B cell (primary cell): ENCODE results near the gene APBB3. TPM values are rescaled to one million over a fixed set of nuclear protein-coding genes. Genes with fewer than 3 reads are reported as not detected.
A peak's percentile ranks its signal among the peaks of the same experiment; 100 is the strongest.

Source experiments
- ATAC-seq: fragments of 200-7000 bp; cut with Tn5 transposase; one replicate; pipeline ENCODE4 v1.10.0; 2021; ENCODE audit warnings: low read depth, mild to moderate bottlenecking, moderate number of reproducible peaks, moderate library complexity
- CTCF ChIA-PET: fragments of 350-600 bp; sonication (Branson Sonifier 250); formaldehyde crosslinking; loops from one replicate; lab custom pipeline; 2021; ENCODE audit warnings: antibody characterized with exemption, inconsistent platforms; lab: Charles Lee
- POLR2A ChIA-PET: fragments of 350-600 bp; sonication (Branson Sonifier 250); formaldehyde crosslinking; loops from one replicate; lab custom pipeline; 2021; ENCODE audit warnings: antibody characterized with exemption; lab: Charles Lee
- DNase-seq: peaks from one replicate; pipeline ENCODE4 v3.0.0; 2013
- H2AFZ ChIP-seq: 2 replicates; pipeline ENCODE4 v1.6.1; 2012; ENCODE audit warnings: mild to moderate bottlenecking, low read depth, low read length; ENCODE audit not compliant: insufficient read depth, poor library complexity, severe bottlenecking
- H3K27ac ChIP-seq, 2 donors: 1 replicate in 1 of 2; 2 replicates in 1 of 2; pipeline ENCODE4 v1.5.1; 2012 to 2013; ENCODE audit warnings: low read length in 2 of 2, mild to moderate bottlenecking in 2 of 2, moderate library complexity in 1 of 2
- H3K27me3 ChIP-seq, 4 experiments: fragments of 200-600 bp in 1 of 4; sonication (generic) in 1 of 4; replicated peaks in 1 of 4; 1 replicate in 2 of 4; 2 replicates in 2 of 4; pipeline versions ENCODE4 v1.6.1 to v1.7.0; 2013 to 2016; ENCODE audit warnings: low read length in 3 of 4, mild to moderate bottlenecking in 2 of 4, mixed read lengths in 1 of 4, moderate library complexity in 1 of 4; ENCODE audit not compliant: insufficient read depth in 4 of 4, control insufficient read depth in 3 of 4; ENCODE audit errors: control extremely low read depth in 1 of 4
- H3K36me3 ChIP-seq, 2 experiments: replicated peaks in 1 of 2; 1 replicate in 1 of 2; 2 replicates in 1 of 2; pipeline versions ENCODE4 v1.6.1 to v1.7.1; 2013; ENCODE audit warnings: low read length in 1 of 2; ENCODE audit not compliant: insufficient read depth in 2 of 2, control insufficient read depth in 1 of 2; ENCODE audit errors: control extremely low read depth in 1 of 2, extremely low read depth in 1 of 2
- H3K4me1 ChIP-seq, 2 donors: fragments of 200-600 bp in 1 of 2; sonication (generic) in 1 of 2; 1 replicate in 1 of 2; 2 replicates in 1 of 2; pipeline versions ENCODE4 v1.5.1 to v1.6.1; 2013 to 2017; ENCODE audit warnings: low read length in 2 of 2; ENCODE audit not compliant: control insufficient read depth in 2 of 2, insufficient read depth in 2 of 2
- H3K4me2 ChIP-seq: replicated peaks from 2 replicates; pipeline ENCODE3; 2012; ENCODE audit warnings: mild to moderate bottlenecking, low read depth, low read length; ENCODE audit not compliant: poor library complexity, severe bottlenecking
- H3K4me3 ChIP-seq, 5 experiments: fragments of 200-600 bp in 1 of 5; sonication (generic) in 1 of 5; 1 replicate in 3 of 5; 2 replicates in 2 of 5; pipeline versions ENCODE4 v1.5.1 to v1.7.0; 2011 to 2016; ENCODE audit warnings: low read length in 4 of 5, mild to moderate bottlenecking in 4 of 5, low read depth in 2 of 5, control low read depth in 1 of 5, moderate library complexity in 1 of 5; ENCODE audit not compliant: insufficient read depth in 1 of 5; ENCODE audit errors: control extremely low read depth in 1 of 5, extremely low read depth in 1 of 5
- H3K79me2 ChIP-seq: fragments of 200-600 bp; sonication (generic); one replicate; pipeline ENCODE4 v1.6.0; 2016; ENCODE audit warnings: low read length; ENCODE audit not compliant: control insufficient read depth, insufficient read depth
- H3K9ac ChIP-seq: fragments of 200-600 bp; sonication (generic); 2 replicates; pipeline ENCODE4 v1.6.1; 2017; ENCODE audit warnings: mild to moderate bottlenecking, low read length, moderate library complexity
- H3K9me3 ChIP-seq, 3 donors: one replicate each; pipeline versions ENCODE4 v1.6.1 to v1.7.1; 2013; ENCODE audit warnings: low read length in 2 of 3; ENCODE audit not compliant: control insufficient read depth in 2 of 3, insufficient read depth in 1 of 3; ENCODE audit errors: control extremely low read depth in 1 of 3
- H4K20me1 ChIP-seq: 2 replicates; pipeline ENCODE4 v1.6.0; 2012; ENCODE audit warnings: mild to moderate bottlenecking, low read length; ENCODE audit not compliant: insufficient read depth, control insufficient read depth, poor library complexity, severe bottlenecking
- H3K27ac Mint-ChIP-seq: one replicate; pipeline ENCODE4 v1.8.0; 2021; ENCODE audit warnings: mixed read lengths
- H3K27me3 Mint-ChIP-seq: one replicate; pipeline ENCODE4 v1.8.0; 2021; ENCODE audit warnings: mixed read lengths
- H3K4me1 Mint-ChIP-seq: one replicate; pipeline ENCODE4 v1.8.0; 2021; ENCODE audit warnings: mixed read lengths
- H3K4me3 Mint-ChIP-seq: one replicate; pipeline ENCODE4 v1.8.0; 2021; ENCODE audit warnings: mixed read lengths
- H3K9me3 Mint-ChIP-seq: one replicate; pipeline ENCODE4 v1.8.0; 2022; ENCODE audit warnings: mixed read lengths; ENCODE audit not compliant: insufficient read depth
- EZH2 ChIP-seq: IDR thresholded peaks from 2 replicates; pipeline ENCODE4 v1.6.1; 2012; ENCODE audit warnings: borderline replicate concordance, low read depth, mild to moderate bottlenecking, moderate library complexity, low read length; ENCODE audit not compliant: insufficient read depth, poor library complexity, severe bottlenecking
- WGBS: methylation state at CpG from one replicate; pipeline ENCODE4 v1.1.5; 2013; ENCODE audit warnings: missing lambda C conversion rate; ENCODE audit not compliant: insufficient coverage; 5-methylcytosine and 5-hydroxymethylcytosine counted together
- intact Hi-C: fragments of 100-400 bp; cut with micrococcal nuclease; formaldehyde crosslinking; loops from one replicate; pipeline ENCODE4 v1.10.0; 2022
- polyA plus RNA-seq: library from polyadenylated mRNA; depleted of rRNA; stranded (reverse); fragments of >200 nt; gene quantifications from 2 replicates; pipeline ENCODE4 v1.2.3, GENCODE V29; 2012
- total RNA-seq, 2 donors: library from RNA; stranded (reverse); fragments of 120-200 nt in 1 of 2; gene quantifications; 1 replicate in 1 of 2; 2 replicates in 1 of 2; pipeline versions ENCODE4 v1.2.3 to v1.2.4, GENCODE V29; 2013 to 2022
- TF ChIP-seq, protein P1 (sequence below): fragments of 200-600 bp; IDR thresholded peaks from one replicate; pipeline ENCODE4 v1.8.0; 2022; ENCODE audit warnings: antibody characterized with exemption, mild to moderate bottlenecking

The APBB3 gene
- total and polyA plus RNA-seq, 2 donors (not counting 1 experiment from before 2014, with no cell fraction given): 73.9 to 126 TPM

DNA sequence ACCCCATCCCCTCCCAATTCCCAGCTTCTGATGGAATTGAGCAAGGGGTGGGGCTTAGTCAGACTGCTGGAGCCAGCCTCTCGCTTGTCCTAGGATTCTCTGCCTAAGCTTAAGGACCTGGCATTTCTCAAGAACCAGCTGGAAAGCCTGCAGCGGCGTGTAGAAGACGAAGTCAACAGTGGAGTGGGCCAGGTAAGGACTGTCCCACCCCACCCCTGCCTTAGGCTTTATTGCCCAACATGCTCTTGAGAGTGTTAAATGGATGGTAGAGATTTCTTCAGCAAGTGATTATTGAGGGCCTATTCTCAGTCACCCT lies 1.3 kb upstream of the APBB3 start:
- Histone ChIP-seq H3K9me3 (no peaks in the 10 kb centered on the region), H3K4me2 (peak overlapping the region; percentile 94), H3K9ac (peak overlapping the region; percentile 93), H3K79me2 (peaks cover 21% of the 10 kb centered on the region), H3K27me3 (no peaks in the 10 kb centered on the region), H3K4me3 (peak overlapping the region in 1 of 5 experiments; percentile 82), H2AFZ (no peak overlapping the region), H3K27ac (peak overlapping the region in 1 of 2 donors; percentile 92), H4K20me1 (no peaks in the 10 kb centered on the region), H3K4me1 (peaks cover 33 to 46% of the 10 kb centered on the region in 2 donors), H3K36me3 (peaks cover 0 to 27% of the 10 kb centered on the region in 2 experiments)
- CTCF ChIA-PET: interaction anchor here (0.7 to 4.6 kb wide), 2 partner anchors 18 to 69 kb away, joined by 4 to 18 read pairs; partner anchors contain the start of gene EIF4EBP3
- Mint-ChIP-seq H3K27ac (peak overlapping the region; percentile 97), H3K9me3 (no peaks in the 10 kb centered on the region), H3K4me3 (peak overlapping the region; percentile 90), H3K4me1 (peaks cover 58% of the 10 kb centered on the region), H3K27me3 (no peaks in the 10 kb centered on the region)
- WGBS: 100% methylated on average over 3 of the region's 4 CpGs
- no peak for DNase-seq
- intact Hi-C loops: loop anchor here (2.0 to 10.0 kb wide), 3 partner anchors 145 to 759 kb away; partner anchors contain the start of genes PFDN1 and TAF7
- POLR2A ChIA-PET: interaction anchor here (3.7 kb wide), 1 partner anchor 18 kb away, joined by 15 read pairs; the partner anchor contains the start of gene EIF4EBP3
- TF ChIP-seq, protein P1, sequence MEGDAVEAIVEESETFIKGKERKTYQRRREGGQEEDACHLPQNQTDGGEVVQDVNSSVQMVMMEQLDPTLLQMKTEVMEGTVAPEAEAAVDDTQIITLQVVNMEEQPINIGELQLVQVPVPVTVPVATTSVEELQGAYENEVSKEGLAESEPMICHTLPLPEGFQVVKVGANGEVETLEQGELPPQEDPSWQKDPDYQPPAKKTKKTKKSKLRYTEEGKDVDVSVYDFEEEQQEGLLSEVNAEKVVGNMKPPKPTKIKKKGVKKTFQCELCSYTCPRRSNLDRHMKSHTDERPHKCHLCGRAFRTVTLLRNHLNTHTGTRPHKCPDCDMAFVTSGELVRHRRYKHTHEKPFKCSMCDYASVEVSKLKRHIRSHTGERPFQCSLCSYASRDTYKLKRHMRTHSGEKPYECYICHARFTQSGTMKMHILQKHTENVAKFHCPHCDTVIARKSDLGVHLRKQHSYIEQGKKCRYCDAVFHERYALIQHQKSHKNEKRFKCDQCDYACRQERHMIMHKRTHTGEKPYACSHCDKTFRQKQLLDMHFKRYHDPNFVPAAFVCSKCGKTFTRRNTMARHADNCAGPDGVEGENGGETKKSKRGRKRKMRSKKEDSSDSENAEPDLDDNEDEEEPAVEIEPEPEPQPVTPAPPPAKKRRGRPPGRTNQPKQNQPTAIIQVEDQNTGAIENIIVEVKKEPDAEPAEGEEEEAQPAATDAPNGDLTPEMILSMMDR: no peak
- TF ChIP-seq EZH2: no peak
- ATAC-seq: no peak

DNA sequence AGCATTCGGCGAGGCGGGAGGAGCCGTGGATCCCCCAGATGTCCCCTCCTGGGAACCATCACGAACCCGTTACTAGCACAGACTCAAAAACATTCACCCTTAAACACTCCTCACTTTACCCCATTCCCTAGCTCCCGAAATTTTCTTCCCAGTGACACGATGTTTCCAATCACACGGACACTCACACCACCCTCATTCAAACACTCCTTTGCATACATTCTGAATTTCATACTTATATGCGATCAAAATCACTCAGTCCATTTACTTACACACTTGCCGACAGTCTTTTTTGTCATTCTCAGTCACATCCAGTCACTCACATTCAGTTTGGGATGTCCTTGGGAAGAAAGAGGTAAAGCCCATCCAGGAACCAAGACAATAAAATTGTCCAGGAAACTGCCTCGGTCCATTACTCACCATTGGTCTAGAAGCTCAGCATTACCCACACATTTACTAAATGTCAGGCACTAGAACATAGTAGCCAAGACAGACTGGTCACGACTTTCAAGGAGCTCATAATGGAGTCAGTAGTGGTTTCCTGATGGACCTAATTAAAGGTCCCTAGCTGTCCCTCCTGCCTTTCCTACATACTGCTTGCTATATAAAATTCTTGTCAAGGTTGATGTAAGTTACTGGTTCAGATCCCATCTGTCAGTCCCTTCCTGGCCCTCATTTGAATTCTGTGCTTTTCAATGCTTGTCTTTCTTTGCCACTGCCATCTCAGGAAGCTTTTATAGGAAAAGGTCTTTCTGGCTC lies 804 bp upstream of the APBB3 start:
- Histone ChIP-seq H3K4me1 (peaks cover 33 to 44% of the 10 kb centered on the region in 2 donors), H3K4me2 (peak overlapping the region; percentile 94), H3K36me3 (peaks cover 0 to 27% of the 10 kb centered on the region in 2 experiments), H3K9me3 (no peaks in the 10 kb centered on the region), H3K27me3 (no peaks in the 10 kb centered on the region), H4K20me1 (no peaks in the 10 kb centered on the region), H2AFZ (peak overlapping the region; percentile 95), H3K79me2 (peaks cover 21% of the 10 kb centered on the region), H3K4me3 (peak overlapping the region; percentile 71 to 95 (median 91)), H3K9ac (peak overlapping the region; percentile 93), H3K27ac (peak overlapping the region; percentile 91 to 92)
- peak overlapping the region; percentile 90 for H3K4me3 Mint-ChIP-seq
- peak overlapping the region; percentile 97 for H3K27ac Mint-ChIP-seq
- ChIA-PET CTCF (interaction anchor here (0.7 to 4.6 kb wide), 2 partner anchors 17 to 69 kb away, joined by 4 to 18 read pairs; partner anchors contain the start of gene EIF4EBP3), POLR2A (interaction anchor here (3.7 kb wide), 1 partner anchor 17 kb away, joined by 15 read pairs; the partner anchor contains the start of gene EIF4EBP3)
- WGBS: 3% methylated on average over 6 of the region's 13 CpGs
- H3K4me1 Mint-ChIP-seq: peaks cover 56% of the 10 kb centered on the region
- intact Hi-C loops: loop anchor here (2.0 to 10.0 kb wide), 3 partner anchors 146 to 760 kb away; partner anchors contain the start of genes PFDN1 and TAF7
- ATAC-seq (no peak), DNase-seq (no peak)
- no peaks in the 10 kb centered on the region for H3K27me3 Mint-ChIP-seq
- no peaks in the 10 kb centered on the region for H3K9me3 Mint-ChIP-seq
- no peak for TF ChIP-seq EZH2
- TF ChIP-seq, protein P1: no peak
